TTC549 (cell line): ENCODE measurements around the gene RGS4.
A peak's percentile ranks its signal among the peaks of the same experiment; 100 is the strongest.
"Not testable (repeated sequence)": the region's sequence is repeated elsewhere in the genome, so short reads cannot be mapped to it uniquely, and the experiment has no call there.

Experiments
- FAIRE-seq: peaks from 2 replicates; lab custom pipeline; 2012; peaks lifted over from hg19 to GRCh38; lab: Jason Lieb, UNC

Gene RGS4

DNA sequence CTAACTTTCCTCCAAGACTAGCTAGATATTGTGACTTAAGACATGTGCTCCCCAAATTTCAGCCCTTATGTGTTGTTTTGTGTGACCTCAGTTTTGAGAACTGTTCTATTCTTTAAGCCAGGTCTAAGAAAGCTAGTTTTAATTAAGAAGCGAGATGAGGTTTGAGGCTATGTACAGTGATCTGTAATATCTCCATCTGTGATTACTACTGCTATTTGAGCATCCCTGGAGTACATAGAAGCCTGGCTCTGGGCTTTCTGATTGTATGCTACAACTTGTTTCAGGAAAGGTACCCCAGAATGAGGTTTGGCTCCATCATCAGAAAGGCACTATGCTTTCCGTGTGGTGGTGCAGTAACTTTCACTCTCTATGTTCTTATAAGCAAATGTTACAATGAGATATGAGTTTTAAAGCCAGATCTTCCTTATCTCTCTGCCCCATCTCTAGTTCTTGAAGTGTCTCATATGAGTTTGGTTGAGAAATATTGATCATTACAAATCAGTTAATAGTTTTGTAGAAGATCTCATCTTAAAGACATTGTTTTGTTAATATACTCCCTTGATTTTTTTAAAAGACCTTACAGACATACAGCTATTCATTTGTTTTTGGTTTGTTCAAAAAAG, 605 bp downstream of the RGS4 start:
- no peak for FAIRE-seq

- FAIRE-seq = peak; percentile 56
These were observed 2.5 kb downstream of the RGS4 start for GRCh38 chr1:163071405-163072255.

- FAIRE-seq = no peak
These were observed 3.5 kb downstream of the RGS4 start for GRCh38 chr1:163072658-163073057.

- no peak for FAIRE-seq
These were observed 4.8 kb downstream of the RGS4 start for GRCh38 chr1:163074004-163074403.

GRCh38 chr1:163074716-163075284, 5.6 kb downstream of the RGS4 start:
- no peak for FAIRE-seq

GRCh38 chr1:163076044-163076443, 6.9 kb downstream of the RGS4 start:
- no peak for FAIRE-seq

DNA sequence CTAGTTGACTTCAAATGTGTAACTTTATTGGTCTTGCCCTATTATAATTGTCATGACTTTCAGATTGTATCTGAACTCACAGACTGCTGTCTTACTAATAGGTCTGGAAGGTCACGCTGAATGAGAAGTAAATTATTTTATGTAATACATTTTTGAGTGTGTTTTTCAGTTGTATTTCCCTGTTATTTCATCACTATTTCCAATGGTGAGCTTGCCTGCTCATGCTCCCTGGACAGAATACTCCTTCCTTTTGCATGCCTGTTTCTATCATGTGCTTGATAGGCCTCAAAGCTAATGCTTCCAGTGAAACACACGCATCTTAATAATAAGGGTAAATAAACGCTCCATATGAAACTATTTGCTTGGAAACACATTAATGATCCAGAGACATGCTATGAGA, 7.3 kb downstream of the RGS4 start:
- FAIRE-seq = no peak

DNA sequence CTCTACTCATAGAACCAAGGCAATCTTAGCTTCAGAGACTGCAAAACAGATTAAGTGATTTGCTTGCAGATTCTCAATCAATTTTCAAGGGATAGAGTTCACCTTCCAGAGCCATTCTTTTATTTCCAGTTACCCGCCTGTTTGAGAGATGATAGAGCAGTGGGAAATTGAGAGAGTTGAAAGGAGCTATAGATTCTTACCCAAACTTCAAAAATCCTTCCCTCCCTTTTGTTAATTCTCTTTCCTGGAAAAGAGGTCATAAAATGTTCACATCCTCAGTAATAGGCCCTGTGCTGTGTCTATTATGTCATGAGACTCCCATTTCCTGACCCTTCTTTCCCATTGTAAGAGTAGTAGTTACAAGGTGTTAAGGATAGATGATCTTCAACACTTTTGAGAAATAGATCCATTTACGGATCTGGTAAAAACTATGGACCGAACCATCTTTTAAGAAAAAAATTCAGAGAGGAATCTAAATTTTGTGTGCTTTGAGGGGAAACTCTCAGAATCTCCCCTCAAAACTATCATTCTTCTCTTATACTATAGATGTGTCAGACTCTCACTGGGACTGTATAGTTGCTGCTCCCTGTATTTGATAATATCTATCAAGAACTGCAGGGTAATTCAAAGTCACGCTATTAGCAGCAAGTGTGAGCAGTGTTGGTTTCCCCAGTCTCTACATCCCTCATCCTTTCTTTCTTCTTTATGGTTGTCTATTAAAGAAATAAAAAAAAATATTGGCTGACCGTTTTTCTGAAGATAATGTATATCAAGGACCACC, 8.0 kb downstream of the RGS4 start:
- FAIRE-seq = no peak

GRCh38 chr1:163082971-163083370, 13.8 kb downstream of the RGS4 start:
- no peak for FAIRE-seq

GRCh38 chr1:163083690-163084089, 14.5 kb downstream of the RGS4 start:
- no peak for FAIRE-seq

DNA sequence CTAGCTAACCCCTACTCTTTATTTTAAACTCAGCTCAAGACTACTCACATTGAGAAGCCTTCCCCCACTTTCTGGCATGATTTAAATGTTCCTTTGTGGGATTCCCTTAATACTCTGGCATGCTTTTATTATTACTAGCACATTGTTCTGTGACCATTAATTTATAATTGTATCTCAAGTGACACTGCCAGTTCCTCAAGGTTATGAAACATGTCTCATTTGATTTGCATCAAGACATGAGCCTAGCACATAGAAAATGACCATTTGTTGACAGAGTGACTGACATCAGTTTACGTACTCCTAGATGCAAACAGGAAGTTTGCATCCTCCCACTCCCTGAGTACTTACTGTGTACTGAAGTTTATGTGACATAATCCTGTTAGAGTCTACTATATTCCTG, 15.2 kb downstream of the RGS4 start:
- no peak for FAIRE-seq

- no peak for FAIRE-seq
These were observed 16.1 kb downstream of the RGS4 start for GRCh38 chr1:163085041-163085903.

- FAIRE-seq = no peak
These were observed 16.7 kb downstream of the RGS4 start for GRCh38 chr1:163085904-163086268.

GRCh38 chr1:163089117-163089516, 20.0 kb downstream of the RGS4 start:
- FAIRE-seq = not testable (repeated sequence)

GRCh38 chr1:163090321-163090945, 21.3 kb downstream of the RGS4 start:
- peak; percentile 92 for FAIRE-seq

GRCh38 chr1:163093169-163093568, 24.0 kb downstream of the RGS4 start:
- no peak for FAIRE-seq

DNA sequence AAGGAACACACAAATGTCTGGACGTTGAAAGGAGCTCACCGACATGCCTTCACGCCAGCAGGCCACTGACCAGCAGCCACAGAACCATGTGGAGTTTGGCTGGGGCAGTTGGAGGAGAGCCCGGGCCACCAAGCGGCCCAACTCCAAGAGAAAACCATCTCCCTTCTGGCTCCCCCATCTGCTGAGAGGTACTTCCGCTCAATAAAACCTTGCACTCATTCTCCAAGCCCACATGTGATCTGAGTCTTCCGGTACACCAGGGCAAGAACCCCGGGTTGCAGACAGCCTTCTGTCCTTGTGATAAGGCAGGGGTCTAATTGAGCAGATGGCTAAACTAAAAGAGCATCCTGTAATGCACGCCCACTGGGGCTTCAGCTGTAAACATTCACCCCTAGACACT, 24.4 kb downstream of the RGS4 start:
- no peak for FAIRE-seq

- FAIRE-seq = no peak
These were observed 25.0 kb downstream of the RGS4 start for GRCh38 chr1:163094182-163094581.

DNA sequence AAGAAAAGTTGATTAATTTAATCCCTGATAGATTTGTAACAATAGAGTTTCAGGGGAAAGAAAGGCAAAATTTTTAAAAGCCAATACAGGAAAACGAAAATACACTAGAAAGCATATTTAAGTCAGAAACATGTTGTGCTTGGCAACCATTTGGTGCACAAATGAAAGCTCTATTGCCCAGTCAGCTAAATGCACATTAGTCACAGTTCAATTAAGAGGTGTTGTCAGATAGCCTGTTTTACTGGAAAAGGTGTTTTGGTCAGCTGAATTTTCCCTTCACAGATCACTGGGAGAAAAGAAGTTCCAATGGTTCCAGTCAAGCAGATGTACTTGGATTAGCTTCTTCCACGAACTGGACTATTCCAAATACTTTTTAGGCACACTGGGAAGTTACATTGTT, 25.4 kb downstream of the RGS4 start:
- FAIRE-seq = no peak

DNA sequence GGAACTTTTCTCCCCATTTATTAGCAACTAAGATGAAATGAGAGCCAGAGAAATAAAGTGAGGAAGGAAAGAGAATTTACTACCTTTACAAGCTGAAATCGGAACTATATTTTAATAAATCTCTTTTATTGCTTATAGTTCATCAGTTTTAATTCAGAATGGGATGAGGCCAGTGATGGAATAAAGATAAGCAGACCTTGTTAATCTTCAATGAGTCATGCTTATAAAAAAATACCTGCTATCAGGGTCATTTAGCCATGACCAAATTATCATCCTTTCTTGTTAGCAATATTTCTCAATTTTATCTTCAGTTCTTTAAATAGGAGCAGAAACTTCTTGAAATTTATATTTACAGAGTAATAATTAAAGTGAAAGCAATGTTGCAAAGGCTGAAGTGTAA, 26.1 kb downstream of the RGS4 start:
- no peak for FAIRE-seq

DNA sequence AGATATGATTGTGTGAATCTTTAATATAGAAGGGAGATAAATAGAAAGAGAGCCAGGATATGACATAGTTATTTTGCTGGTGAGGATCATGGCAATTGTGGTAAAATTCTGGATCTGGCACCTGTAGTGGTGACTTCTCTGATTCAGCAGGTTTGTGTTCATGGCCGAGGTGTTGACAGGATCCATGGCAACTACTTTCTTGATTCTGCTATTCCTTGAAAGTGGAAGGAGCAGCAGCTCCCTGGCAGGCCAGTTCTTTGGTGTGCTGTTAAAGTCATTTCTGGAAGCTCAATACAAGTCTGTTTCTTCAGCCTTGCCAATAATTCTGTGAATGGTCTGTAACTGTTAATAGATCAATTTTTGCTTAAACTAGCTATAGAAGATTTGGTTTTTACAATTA, 33.4 kb downstream of the RGS4 start:
- FAIRE-seq = no peak
